Testis (tissue), 2 donors: Measurements from ENCODE around the gene GNAS.

Source experiments
- CTCF ChIP-seq, 3 experiments: fragments of 450-650 bp in 2 of 3; fragments of 200-600 bp in 1 of 3; sonication (generic) in 1 of 3; IDR thresholded peaks; one replicate each; pipeline ENCODE4 v1.5.1; 2016 to 2019; ENCODE audit warnings: antibody characterized with exemption in 3 of 3, mild to moderate bottlenecking in 2 of 3, moderate library complexity in 1 of 3
- POLR2A ChIP-seq: fragments of 450-650 bp; IDR thresholded peaks from one replicate; pipeline ENCODE4 v1.6.1; 2017; ENCODE audit warnings: antibody characterized with exemption, mild to moderate bottlenecking, moderate library complexity

- no peak for TF ChIP-seq CTCF (IDR thresholded peaks at IDR 0.05)
- no peak for TF ChIP-seq POLR2A
Measured at GRCh38 chr20:58942549-58942948, 90.0 kb downstream of the GNAS start.
